B cell (primary cell): ENCODE results near the gene CD163L1.

Experiments used
- CTCF ChIP-seq: fragments of 200-600 bp; IDR thresholded peaks from one replicate; pipeline ENCODE4 v1.8.0; 2022; ENCODE audit warnings: antibody characterized with exemption, mild to moderate bottlenecking
- EZH2 ChIP-seq: IDR thresholded peaks from 2 replicates; pipeline ENCODE4 v1.6.1; 2012; ENCODE audit warnings: borderline replicate concordance, low read depth, mild to moderate bottlenecking, moderate library complexity, low read length; ENCODE audit not compliant: insufficient read depth, poor library complexity, severe bottlenecking

DNA sequence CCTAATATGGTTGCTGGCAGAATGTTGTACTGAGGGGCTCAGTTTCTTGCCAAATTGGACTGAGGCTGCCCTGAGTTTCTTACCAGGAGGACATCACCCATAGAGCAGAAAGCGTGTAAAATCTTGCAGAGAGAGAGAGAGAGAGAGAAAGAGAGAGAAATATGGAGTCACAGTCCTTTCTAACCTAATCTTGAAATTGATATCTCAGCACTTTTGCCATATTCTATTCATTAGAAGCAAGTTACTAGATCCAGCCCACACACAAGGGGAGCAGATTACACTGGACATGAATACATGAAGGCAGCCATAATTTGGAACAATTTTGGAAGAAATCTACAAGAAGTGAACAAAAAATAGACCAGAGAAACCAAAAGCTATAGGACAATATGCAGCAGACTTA lies 4.1 kb upstream of the CD163L1 start:
- TF ChIP-seq CTCF = no peak
- TF ChIP-seq EZH2 = no peak
